Activated T-cell treated with anti-CD3 and anti-CD28 coated beads, Interleukin-2, amount 50 U/mL, for 48 hours (primary cell): ENCODE results near the gene ONECUT2.

Experiments used
- DNase-seq, 2 experiments: peaks; one replicate each; pipeline ENCODE4 v3.0.0-alpha.2; 2020

Gene ONECUT2

DNA sequence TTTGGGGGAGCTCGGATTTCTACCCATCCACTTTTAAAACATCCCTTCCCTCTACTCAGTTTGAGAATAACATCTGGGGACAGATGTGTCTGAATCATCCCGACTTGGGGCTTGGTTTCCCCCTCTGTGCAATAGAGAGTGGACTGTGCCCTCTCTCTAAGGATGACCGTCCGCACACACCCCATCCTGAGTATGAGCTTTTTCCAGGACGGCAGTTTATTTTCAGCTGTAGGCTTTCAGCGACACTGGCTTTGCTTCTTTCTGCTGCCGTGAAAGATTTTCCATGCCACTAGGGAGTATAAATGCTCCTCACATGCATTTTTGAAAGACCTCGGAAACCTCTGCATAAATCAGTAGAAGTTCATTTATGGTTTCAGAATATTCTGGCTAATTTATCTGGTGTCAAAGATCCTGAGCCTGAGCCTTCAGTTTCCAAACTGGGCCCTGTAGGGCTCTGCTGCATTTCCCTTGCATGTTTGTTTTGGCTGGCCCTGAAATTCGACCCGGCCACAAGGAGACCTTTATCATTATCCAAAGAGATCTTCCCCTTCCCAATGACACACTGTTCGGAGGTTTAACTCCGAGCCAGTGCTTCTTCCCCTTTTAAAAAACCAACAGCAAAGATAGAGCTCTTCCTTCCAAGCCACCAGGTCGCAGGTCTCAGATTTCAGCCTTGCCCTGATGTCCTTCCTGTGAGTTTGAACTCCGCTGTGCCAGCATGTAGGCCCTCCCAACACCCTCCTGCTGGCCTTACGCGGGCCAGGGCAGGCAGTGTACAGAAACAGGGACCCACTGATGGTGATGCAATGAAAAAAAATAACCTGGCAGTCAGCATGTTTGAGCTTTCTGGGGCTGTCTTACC lies 98.1 kb downstream of the ONECUT2 start:
- DNase-seq, result no peak

DNA sequence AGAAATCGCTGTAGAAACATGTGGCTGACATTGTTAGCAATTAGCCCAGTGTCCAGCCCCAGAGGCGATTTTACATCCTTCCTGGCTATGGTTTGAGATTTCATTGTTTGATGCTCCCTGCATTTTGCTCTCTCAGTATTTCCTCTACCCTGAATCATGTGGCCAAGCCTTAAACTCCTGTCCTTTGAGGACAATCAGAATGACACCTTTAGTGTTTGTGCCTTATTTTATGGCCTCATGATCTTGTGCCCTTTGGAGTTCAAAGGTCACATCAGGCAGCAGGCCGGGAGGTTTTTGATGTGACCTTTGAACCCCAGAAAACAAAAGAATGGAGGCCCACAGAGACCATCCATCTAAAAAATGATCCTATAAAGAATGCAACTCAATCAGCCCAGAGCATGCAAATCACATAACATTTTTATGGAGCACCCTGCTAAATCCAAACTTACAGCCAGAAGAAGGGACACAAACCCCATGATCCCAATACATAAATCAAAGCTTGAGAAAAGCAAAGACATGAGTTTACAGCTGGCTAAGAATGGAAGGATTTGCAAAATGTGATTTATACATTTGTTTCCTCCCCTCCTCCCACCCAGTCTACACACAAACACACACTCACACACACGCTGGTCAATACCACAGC lies 98.8 kb downstream of the ONECUT2 start:
- no peak for DNase-seq

DNA sequence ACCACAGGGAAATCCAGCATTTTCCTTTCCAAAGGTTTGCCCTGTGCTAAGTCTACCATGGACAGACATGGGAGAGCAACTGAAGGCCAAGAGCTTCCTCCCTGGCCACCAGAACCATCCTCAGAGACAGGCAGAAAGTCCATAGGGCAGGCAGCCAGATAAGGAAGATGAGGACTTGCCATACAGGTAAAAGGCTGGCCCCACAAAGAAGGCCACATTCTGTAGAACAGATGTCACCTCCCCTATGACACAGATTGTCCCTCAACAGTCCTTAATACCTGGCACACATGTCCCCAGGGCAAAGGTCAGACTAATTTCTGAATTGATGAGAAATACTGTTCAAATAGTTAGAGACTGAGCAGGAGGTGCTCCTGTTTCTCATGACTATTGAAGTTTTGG lies 99.3 kb downstream of the ONECUT2 start:
- DNase-seq, result no peak

DNA sequence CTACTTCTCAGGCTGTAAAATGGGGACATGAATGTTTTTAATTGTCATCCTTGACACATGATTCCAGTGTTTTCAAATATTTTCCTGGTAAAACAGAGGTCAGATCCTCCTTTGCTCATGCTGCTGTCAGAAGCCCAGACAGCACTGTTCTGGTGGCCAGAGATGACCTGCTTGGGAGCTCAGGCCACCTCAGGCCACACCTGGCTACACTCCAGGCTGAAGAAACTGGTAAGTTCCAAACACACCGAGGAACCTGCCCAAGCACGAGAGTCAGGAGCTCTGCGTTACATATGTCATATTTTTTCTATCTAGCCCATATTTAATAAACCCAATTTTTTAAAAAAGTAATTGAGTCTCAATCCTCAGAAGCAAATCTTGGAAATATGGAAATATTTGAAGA lies 103.4 kb downstream of the ONECUT2 start:
- DNase-seq, result no peak

DNA sequence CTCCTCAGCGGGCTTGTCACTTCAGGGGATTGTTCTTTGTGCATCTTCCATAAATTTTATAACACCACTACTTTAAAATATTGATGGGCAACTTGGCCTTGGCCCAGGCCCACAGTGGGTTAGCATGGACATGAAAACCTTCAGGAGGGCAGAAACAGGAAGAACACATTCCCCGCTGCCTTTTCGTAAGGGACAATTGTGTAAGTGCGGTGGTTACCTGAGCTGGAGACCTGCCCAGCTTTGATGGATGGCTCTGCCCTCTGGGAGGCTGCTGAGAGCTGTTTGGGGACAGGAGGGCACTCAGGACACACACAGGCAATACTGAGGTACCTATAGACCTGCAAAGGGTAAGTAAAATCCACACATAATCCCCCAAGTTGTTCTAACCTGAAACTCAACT lies 104.5 kb downstream of the ONECUT2 start:
- no peak for DNase-seq
